HL-60 (cell line): ENCODE data around the gene OSBPL3.

Experiments used
- DNase-seq, 2 experiments: peaks; one replicate each; pipeline ENCODE4 v3.0.0-alpha.2; 2010 to 2020; ENCODE audit warnings: low read depth in 1 of 2, low spot score in 1 of 2
- H3K27ac ChIP-seq: fragments of 250-450 bp; sonication (Bioruptor Pico); replicated peaks from 2 replicates; pipeline ENCODE4 v1.5.1; 2020; ENCODE audit warnings: mild to moderate bottlenecking, moderate library complexity
- H3K27me3 ChIP-seq: fragments of 250-450 bp; sonication (Bioruptor Pico); 2 replicates; pipeline ENCODE4 v1.5.1; 2021; ENCODE audit warnings: mild to moderate bottlenecking, moderate library complexity; ENCODE audit not compliant: insufficient read depth, poor library complexity, severe bottlenecking
- H3K4me3 ChIP-seq: replicated peaks from 2 replicates; pipeline ENCODE4 v1.5.1; 2011; ENCODE audit warnings: mild to moderate bottlenecking, control low read depth, low read length; ENCODE audit not compliant: insufficient read depth
- CTCF ChIP-seq: IDR thresholded peaks from one replicate; pipeline ENCODE4 v1.5.1; 2011; ENCODE audit warnings: low read length, control low read depth, inconsistent platforms; ENCODE audit not compliant: insufficient read depth
- GABPA ChIP-seq: IDR thresholded peaks from 2 replicates; pipeline ENCODE4 v1.6.1; 2012; ENCODE audit warnings: low read depth
- POLR2AphosphoS5 ChIP-seq: IDR thresholded peaks from 2 replicates; pipeline ENCODE4 v1.6.1; 2012; ENCODE audit warnings: low read depth
- REST ChIP-seq: IDR thresholded peaks from 2 replicates; pipeline ENCODE4 v1.6.1; 2012; ENCODE audit warnings: low read depth; ENCODE audit not compliant: insufficient replicate concordance
- SPI1 ChIP-seq: IDR thresholded peaks from 2 replicates; pipeline ENCODE4 v1.6.1; 2012; ENCODE audit warnings: low read depth, mild to moderate bottlenecking, borderline replicate concordance

Gene OSBPL3

GRCh38 chr7:24788075-24788474 lies 191.9 kb downstream of the OSBPL3 start:
- H3K27me3 ChIP-seq, result no peaks in the 10 kb centered on the region
- TF ChIP-seq POLR2AphosphoS5 (no peak), SPI1 (no peak), REST (no peak), GABPA (no peak), CTCF (no peak)
- H3K4me3 ChIP-seq, result no peak overlapping the region
- DNase-seq, result no peak
- no peak overlapping the region for H3K27ac ChIP-seq

- Histone ChIP-seq H3K4me3 (no peak overlapping the region), H3K27ac (peak overlapping the region; percentile 63), H3K27me3 (no peaks in the 10 kb centered on the region)
- TF ChIP-seq GABPA (no peak), SPI1 (no peak), REST (peak; percentile 21), CTCF (no peak)
- peak; percentile 89 to 90 for DNase-seq
These were observed 193.0 kb downstream of the OSBPL3 start for GRCh38 chr7:24786941-24787340.

- Histone ChIP-seq H3K27me3 (no peaks in the 10 kb centered on the region), H3K4me3 (no peak overlapping the region), H3K27ac (peak overlapping the region; percentile 63)
- DNase-seq, result peak; percentile 58 to 75
- TF ChIP-seq REST (no peak), POLR2AphosphoS5 (no peak), CTCF (no peak), SPI1 (no peak), GABPA (no peak)
These were observed 193.7 kb downstream of the OSBPL3 start for GRCh38 chr7:24786306-24786705.
